Natural killer cell (primary cell): ENCODE data around the gene LCT. TPM values are rescaled to one million over a fixed set of nuclear protein-coding genes. Genes with fewer than 3 reads are reported as not detected.

Experiments used
- ATAC-seq, 3 donors: fragments of 150-1000 bp in 2 of 3; fragments of 200-7000 bp in 1 of 3; cut with Tn5 transposase; 1 replicate in 1 of 3; 2 replicates in 2 of 3; pipeline ENCODE4 v1.10.0; 2021; ENCODE audit warnings: mild to moderate bottlenecking in 2 of 3, moderate library complexity in 2 of 3
- DNase-seq, 2 donors: peaks; one replicate each; pipeline versions ENCODE4 v3.0.0 to v3.0.0-alpha.2; 2013 to 2021; ENCODE audit warnings: mixed read lengths in 1 of 2
- H3K27ac ChIP-seq: one replicate; pipeline ENCODE4 v1.5.1; 2013; ENCODE audit warnings: mild to moderate bottlenecking, low read length
- H3K27me3 ChIP-seq: one replicate; pipeline ENCODE4 v1.6.1; 2013; ENCODE audit warnings: low read length; ENCODE audit not compliant: control insufficient read depth, insufficient read depth
- H3K36me3 ChIP-seq: one replicate; pipeline ENCODE4 v1.6.1; 2013; ENCODE audit warnings: low read length; ENCODE audit not compliant: control insufficient read depth, insufficient read depth
- H3K4me1 ChIP-seq: one replicate; pipeline ENCODE4 v1.6.1; 2013; ENCODE audit warnings: low read length; ENCODE audit not compliant: control insufficient read depth, insufficient read depth
- H3K4me3 ChIP-seq: one replicate; pipeline ENCODE4 v1.5.1; 2013; ENCODE audit warnings: low read length
- H3K9me3 ChIP-seq: one replicate; pipeline ENCODE4 v1.6.1; 2013; ENCODE audit warnings: low read length; ENCODE audit not compliant: control insufficient read depth, insufficient read depth
- H3K27ac Mint-ChIP-seq, 2 donors: one replicate each; pipeline ENCODE4 v1.8.0; 2022; ENCODE audit warnings: mild to moderate bottlenecking in 2 of 2, mixed read lengths in 2 of 2, moderate library complexity in 1 of 2
- H3K27me3 Mint-ChIP-seq, 2 donors: one replicate each; pipeline ENCODE4 v1.8.0; 2022; ENCODE audit warnings: low read depth in 2 of 2, mixed read lengths in 2 of 2
- H3K36me3 Mint-ChIP-seq: one replicate; pipeline ENCODE4 v1.8.0; 2022; ENCODE audit warnings: mixed read lengths
- H3K4me1 Mint-ChIP-seq, 2 donors: one replicate each; pipeline ENCODE4 v1.8.0; 2022; ENCODE audit warnings: mixed read lengths in 2 of 2
- H3K4me3 Mint-ChIP-seq: one replicate; pipeline ENCODE4 v1.8.0; 2022; ENCODE audit warnings: mild to moderate bottlenecking, moderate library complexity, mixed read lengths
- H3K9me3 Mint-ChIP-seq, 2 donors: one replicate each; pipeline ENCODE4 v1.8.0; 2022; ENCODE audit warnings: mixed read lengths in 2 of 2
- CTCF ChIP-seq: fragments of 200-600 bp; IDR thresholded peaks from one replicate; pipeline ENCODE4 v1.8.0; 2022; ENCODE audit warnings: antibody characterized with exemption
- WGBS: methylation state at CpG from one replicate; pipeline ENCODE4 v1.1.7; 2013; ENCODE audit warnings: missing lambda C conversion rate; ENCODE audit not compliant: insufficient coverage; 5-methylcytosine and 5-hydroxymethylcytosine counted together
- intact Hi-C: fragments of 100-400 bp; cut with micrococcal nuclease; formaldehyde crosslinking; loops from one replicate; pipeline ENCODE4 v1.14.2; 2022
- total RNA-seq, 4 donors: library from RNA; stranded (reverse); fragments of 120-200 nt in 1 of 4; gene quantifications; one replicate each; pipeline versions ENCODE4 v1.2.3 to v1.2.4, GENCODE V29; 2013 to 2022

The LCT gene
- total RNA-seq, 3 donors from 2014 or later (not counting 1 experiment from before 2014, with no cell fraction given), result 0.05 TPM; not detected in 2

GRCh38 chr2:135839713-135840112, 2.7 kb upstream of the LCT start:
- Mint-ChIP-seq H3K4me1 (no peaks in the 10 kb centered on the region), H3K4me3 (no peak overlapping the region), H3K27ac (no peak overlapping the region), H3K9me3 (no peaks in the 10 kb centered on the region), H3K27me3 (no peaks in the 10 kb centered on the region), H3K36me3 (peaks cover 16% of the 10 kb centered on the region)
- Histone ChIP-seq H3K9me3 (no peaks in the 10 kb centered on the region), H3K4me3 (no peak overlapping the region), H3K27ac (no peak overlapping the region), H3K4me1 (no peaks in the 10 kb centered on the region), H3K27me3 (no peaks in the 10 kb centered on the region), H3K36me3 (peaks cover 15% of the 10 kb centered on the region)
- no peak for TF ChIP-seq CTCF
- ATAC-seq (no peak), DNase-seq (no peak)
- intact Hi-C loops, result no loop called here
- 56% methylated on average over 1 of the region's 2 CpGs for WGBS

GRCh38 chr2:135838502-135838901, 1.5 kb upstream of the LCT start:
- TF ChIP-seq CTCF, result no peak
- Mint-ChIP-seq H3K9me3 (no peaks in the 10 kb centered on the region), H3K27ac (no peak overlapping the region), H3K4me3 (no peak overlapping the region), H3K27me3 (no peaks in the 10 kb centered on the region), H3K36me3 (peaks cover 7% of the 10 kb centered on the region), H3K4me1 (no peaks in the 10 kb centered on the region)
- WGBS, result 100% methylated on average over 2 of the region's 3 CpGs
- intact Hi-C loops, result no loop called here
- ATAC-seq (no peak), DNase-seq (no peak)
- Histone ChIP-seq H3K36me3 (peaks cover 4% of the 10 kb centered on the region), H3K9me3 (no peaks in the 10 kb centered on the region), H3K27ac (no peak overlapping the region), H3K4me3 (no peak overlapping the region), H3K27me3 (no peaks in the 10 kb centered on the region), H3K4me1 (no peaks in the 10 kb centered on the region)

DNA sequence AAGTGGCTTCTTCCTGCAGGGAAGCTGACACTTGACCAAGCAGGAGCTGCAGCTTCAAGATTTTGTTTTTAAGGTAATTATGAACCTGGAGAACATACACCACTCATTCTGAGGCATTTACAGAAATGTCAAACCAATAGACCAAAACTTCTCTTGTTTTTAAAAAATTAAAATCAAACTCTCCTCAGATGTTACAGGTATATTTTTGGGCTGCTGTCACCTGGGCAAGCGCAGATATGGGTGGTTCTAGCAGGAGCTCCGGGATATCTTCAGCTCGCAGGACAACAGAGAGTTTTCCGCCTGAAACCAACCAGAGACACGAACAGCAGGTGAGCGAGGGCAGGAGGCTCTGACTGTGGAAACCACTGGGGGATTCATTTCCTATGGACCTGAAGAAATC, 4.1 kb downstream of the LCT start:
- Histone ChIP-seq H3K36me3 (no peaks in the 10 kb centered on the region), H3K27me3 (no peaks in the 10 kb centered on the region), H3K9me3 (no peaks in the 10 kb centered on the region), H3K4me1 (no peaks in the 10 kb centered on the region), H3K27ac (no peak overlapping the region), H3K4me3 (no peak overlapping the region)
- Mint-ChIP-seq H3K9me3 (no peaks in the 10 kb centered on the region), H3K36me3 (no peaks in the 10 kb centered on the region), H3K4me1 (no peaks in the 10 kb centered on the region), H3K4me3 (no peak overlapping the region), H3K27ac (no peak overlapping the region), H3K27me3 (no peaks in the 10 kb centered on the region)
- ATAC-seq (no peak), DNase-seq (no peak)
- intact Hi-C loops, result no loop called here
- TF ChIP-seq CTCF, result no peak
- 86% methylated on average over 6 of the region's 6 CpGs for WGBS

DNA sequence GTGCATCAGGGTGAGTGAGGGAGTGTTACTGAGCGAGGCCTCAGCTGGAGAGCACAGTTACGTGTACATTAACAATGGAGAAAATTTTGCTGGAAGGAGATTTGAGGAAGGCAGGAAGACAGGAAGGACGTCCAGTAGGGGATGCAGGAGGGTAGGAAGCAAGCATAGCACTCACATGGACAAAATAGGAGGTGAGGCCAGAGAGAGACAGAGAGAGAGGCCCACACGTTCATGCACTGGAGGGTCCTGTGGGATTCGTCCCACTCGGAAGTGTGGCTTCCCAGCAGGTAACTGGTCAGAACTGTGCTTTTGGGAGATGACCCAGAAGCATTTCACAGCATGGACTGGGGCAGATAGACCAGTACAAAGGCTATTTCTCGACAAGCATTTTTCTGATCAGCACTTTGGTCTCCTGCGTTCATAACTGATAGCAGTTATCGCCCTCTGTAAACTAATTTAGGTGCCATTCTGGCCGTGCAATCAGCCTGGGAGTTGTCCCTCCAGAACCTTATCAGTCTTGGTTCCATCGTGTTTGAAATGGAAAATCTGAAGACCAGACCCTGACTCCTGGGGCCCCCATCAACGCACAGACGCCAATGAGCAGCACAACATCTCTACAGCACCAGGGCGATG, 5.7 kb downstream of the LCT start:
- Mint-ChIP-seq H3K27me3 (no peaks in the 10 kb centered on the region), H3K36me3 (no peaks in the 10 kb centered on the region), H3K27ac (no peak overlapping the region), H3K4me3 (no peak overlapping the region), H3K9me3 (no peaks in the 10 kb centered on the region), H3K4me1 (no peaks in the 10 kb centered on the region)
- Histone ChIP-seq H3K27me3 (no peaks in the 10 kb centered on the region), H3K9me3 (no peaks in the 10 kb centered on the region), H3K4me3 (no peak overlapping the region), H3K27ac (no peak overlapping the region), H3K36me3 (no peaks in the 10 kb centered on the region), H3K4me1 (no peaks in the 10 kb centered on the region)
- no peak for TF ChIP-seq CTCF
- no peak for DNase-seq
- ATAC-seq, result no peak
- 85% methylated on average over 14 of the region's 14 CpGs for WGBS
- intact Hi-C loops, result no loop called here
